SKM-1 treated with dmso at 0.1 percent for 144 hours (cell line): Measurements from ENCODE around the gene WWOX.

Experiments
- DNase-seq: peaks from one replicate; lab custom pipeline; 2025; ENCODE audit not compliant: unreplicated experiment; lab: John Stamatoyannopoulos, UW

The WWOX gene

GRCh38 chr16:78812582-78812981 lies 713.1 kb downstream of the WWOX start:
- no peak for DNase-seq

GRCh38 chr16:78813661-78814311 lies 714.3 kb downstream of the WWOX start:
- no peak for DNase-seq

GRCh38 chr16:78815713-78816112 lies 716.3 kb downstream of the WWOX start:
- DNase-seq, result no peak

GRCh38 chr16:78816499-78817195 lies 717.2 kb downstream of the WWOX start:
- DNase-seq, result no peak

GRCh38 chr16:78817200-78817739 lies 717.8 kb downstream of the WWOX start:
- DNase-seq, result no peak

GRCh38 chr16:78821335-78821734 lies 721.9 kb downstream of the WWOX start:
- no peak for DNase-seq

GRCh38 chr16:78822509-78822908 lies 723.1 kb downstream of the WWOX start:
- DNase-seq, result no peak

- no peak for DNase-seq
Measured at GRCh38 chr16:78823027-78823426, 723.6 kb downstream of the WWOX start.

- DNase-seq, result no peak
Measured at GRCh38 chr16:78829280-78829679, 729.8 kb downstream of the WWOX start.

GRCh38 chr16:78830599-78830998 lies 731.1 kb downstream of the WWOX start:
- no peak for DNase-seq

GRCh38 chr16:78832100-78832499 lies 732.6 kb downstream of the WWOX start:
- no peak for DNase-seq

GRCh38 chr16:78836802-78837491 lies 737.5 kb downstream of the WWOX start:
- no peak for DNase-seq

GRCh38 chr16:78837706-78838105 lies 738.3 kb downstream of the WWOX start:
- no peak for DNase-seq

- no peak for DNase-seq
Measured at GRCh38 chr16:78838276-78838675, 738.8 kb downstream of the WWOX start.

- no peak for DNase-seq
Measured at GRCh38 chr16:78842950-78843349, 743.5 kb downstream of the WWOX start.

- DNase-seq, result no peak
Measured at GRCh38 chr16:78843978-78844377, 744.5 kb downstream of the WWOX start.

- DNase-seq, result no peak
Measured at GRCh38 chr16:78844682-78845081, 745.2 kb downstream of the WWOX start.

- DNase-seq, result no peak
Measured at GRCh38 chr16:78851266-78851665, 751.8 kb downstream of the WWOX start.

- DNase-seq, result no peak
Measured at GRCh38 chr16:78852081-78852635, 752.7 kb downstream of the WWOX start.

- DNase-seq, result no peak
Measured at GRCh38 chr16:78862022-78862421, 762.6 kb downstream of the WWOX start.

- DNase-seq, result no peak
Measured at GRCh38 chr16:78866521-78866920, 767.1 kb downstream of the WWOX start.

GRCh38 chr16:78869492-78869891 lies 770.0 kb downstream of the WWOX start:
- DNase-seq, result no peak
